NCI-H2081 (cell line): ENCODE results near the gene ZNF396.

Experiments used
- DNase-seq, 2 experiments: peaks; one replicate each; lab custom pipeline; 2025; lab: John Stamatoyannopoulos, UW

The ZNF396 gene

DNA sequence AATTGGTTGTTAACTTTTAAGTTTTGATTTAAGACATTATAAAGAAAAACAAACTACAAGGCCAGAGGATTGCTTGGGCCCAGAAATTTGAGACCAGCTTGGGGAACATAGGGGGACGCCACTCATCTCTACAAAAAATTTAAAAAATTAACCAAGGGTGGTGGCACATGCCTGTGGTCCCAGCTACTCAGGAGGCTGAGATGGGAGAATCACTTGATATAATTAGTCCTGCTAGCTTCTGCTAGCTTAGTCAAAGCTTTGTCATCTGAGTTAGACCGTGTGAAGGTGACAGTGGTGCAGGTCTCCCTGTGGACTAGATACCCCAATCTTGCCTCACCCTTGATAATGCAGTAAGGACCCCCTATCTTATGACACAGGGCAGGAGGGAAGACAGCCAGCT is 6.0 kb upstream of the ZNF396 start:
- DNase-seq = no peak

DNA sequence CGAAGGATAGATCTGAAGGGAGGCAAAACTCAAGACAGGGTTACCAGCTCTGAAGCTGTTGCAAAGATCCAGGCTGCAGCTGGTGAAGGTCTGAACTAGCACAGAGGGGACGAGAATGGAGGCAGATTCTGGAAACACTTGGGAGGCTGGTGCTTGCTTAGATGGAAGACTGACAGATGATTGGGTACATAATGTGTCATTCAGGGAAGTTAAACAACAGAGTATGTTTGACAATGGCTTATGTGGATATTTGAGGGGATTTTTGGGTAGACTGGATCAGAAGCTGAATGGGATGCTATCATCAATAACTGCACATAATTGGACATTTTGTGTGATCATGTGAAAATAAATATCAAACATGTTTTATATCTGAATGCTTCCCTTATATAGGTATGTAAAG is 2.3 kb upstream of the ZNF396 start:
- DNase-seq = no peak

DNA sequence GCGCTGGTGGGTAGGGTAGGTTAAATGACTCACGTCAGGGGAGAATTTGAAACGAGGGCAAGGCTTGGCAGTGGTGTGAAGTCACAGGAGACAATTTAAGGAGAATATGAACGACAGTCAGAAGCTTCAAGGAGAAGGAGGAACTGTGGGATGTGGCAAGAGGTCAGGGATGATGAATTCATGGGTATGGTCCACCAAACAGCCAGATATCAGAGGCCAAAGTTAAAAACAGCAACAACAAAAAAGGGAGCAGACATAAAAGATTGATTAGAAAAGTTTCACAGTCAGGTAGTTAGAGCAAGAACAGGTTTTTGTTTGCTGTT is 1.4 kb upstream of the ZNF396 start:
- no peak for DNase-seq

DNA sequence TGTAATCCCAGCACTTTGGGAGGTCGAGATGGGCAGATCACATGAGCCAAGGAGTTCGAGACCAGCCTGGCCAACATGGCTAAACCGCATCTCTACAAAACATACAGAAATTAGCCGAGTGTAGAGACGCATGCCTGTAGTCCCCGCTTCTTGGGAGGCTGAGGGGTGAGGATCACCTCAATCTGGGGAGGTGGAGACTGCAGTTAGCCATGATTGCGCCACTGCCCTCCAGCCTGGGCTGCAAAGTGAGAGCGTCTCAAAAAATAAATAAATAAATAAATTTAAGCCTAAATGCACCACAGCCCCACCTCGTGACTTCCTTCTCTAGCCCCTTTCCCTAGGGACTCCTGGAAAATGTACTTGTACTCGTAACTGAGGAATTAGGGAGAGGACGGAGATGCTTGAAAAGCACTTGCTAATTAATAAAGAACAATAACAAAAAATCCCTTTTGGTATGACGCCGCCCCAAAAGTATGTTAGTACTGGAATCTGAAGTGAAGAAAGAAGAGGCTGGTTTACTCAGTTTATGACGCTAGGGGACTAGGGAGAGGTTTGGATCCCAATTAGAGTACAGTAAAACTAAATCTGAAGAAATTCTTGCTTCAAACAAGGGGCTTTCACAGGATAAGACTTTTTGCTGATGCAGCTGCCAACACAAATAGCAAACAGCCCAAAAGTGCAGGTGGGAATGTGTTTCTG is 887 bp upstream of the ZNF396 start:
- no peak for DNase-seq

DNA sequence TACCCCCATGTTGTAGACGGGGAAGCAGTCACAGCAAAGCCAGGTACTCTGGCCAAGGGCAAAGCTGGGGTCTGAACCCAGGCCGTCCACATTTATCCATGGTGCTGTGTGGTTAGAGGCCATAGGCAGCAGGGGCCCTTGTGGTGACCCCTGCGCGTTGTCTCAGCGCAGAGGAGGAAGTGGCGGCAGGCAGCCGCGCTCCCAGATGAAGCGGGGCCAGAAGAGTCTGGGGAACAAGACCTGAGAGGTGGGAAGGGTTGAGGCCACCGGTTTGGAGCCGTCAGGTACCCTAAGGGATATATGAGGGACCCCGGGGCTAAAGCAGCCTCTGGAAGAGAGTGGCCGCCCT is 770 bp downstream of the ZNF396 start:
- DNase-seq = peak in 1 of 2 experiments; percentile 5

DNA sequence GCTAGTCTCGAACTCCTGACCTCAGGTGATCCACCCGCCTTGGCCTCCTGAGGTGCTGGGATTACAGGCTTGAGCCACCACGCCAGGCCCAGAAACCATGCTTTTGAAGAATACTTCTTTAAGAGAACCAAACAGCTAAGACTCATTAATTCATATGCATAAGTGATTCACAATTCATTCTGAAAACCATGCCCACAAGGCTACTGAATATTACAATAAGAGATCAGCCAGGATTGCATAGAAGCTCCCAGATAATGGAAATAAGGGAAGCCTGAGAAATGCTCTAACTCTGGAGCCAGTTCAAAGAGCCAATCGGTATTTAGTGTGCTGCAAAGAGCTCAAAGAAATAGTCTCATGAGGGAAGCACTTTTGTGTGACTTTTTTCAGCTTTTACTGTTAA is 2.4 kb downstream of the ZNF396 start:
- no peak for DNase-seq

DNA sequence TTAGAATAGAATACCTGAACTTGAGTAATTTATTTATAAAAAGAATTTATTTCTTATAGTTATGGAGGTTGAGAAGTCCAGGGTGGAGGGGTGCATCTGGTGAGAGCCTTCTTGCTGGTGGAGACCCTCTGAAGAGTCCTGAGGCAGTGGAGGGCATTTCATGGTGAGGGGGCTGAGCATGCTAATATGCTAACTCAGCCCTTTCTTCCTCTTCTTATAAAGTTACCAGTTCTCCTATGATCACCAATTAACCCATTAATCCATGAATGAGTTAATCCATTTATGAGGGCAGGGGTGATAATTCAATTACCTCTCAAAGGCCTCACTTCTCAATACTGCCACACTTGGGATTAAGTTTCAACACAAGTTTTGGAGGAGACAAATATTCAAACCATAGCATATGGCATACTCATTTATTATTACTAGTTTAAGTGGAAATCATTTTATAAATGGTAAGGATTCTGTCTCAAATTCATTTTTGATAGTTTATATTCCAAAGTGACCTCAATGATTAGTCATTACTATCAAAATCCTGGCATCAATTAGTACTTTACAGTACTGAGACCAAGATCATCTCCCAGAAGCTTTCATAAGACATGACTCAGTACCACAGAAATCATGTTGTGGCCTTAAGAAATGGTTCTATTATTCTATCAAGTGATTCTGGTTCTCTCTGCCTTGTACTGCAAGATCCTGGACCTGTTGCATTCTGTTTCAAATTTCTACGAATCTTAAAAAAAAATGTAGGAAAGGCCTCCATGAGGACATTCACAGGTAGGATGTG is 5.5 kb downstream of the ZNF396 start:
- DNase-seq = no peak

DNA sequence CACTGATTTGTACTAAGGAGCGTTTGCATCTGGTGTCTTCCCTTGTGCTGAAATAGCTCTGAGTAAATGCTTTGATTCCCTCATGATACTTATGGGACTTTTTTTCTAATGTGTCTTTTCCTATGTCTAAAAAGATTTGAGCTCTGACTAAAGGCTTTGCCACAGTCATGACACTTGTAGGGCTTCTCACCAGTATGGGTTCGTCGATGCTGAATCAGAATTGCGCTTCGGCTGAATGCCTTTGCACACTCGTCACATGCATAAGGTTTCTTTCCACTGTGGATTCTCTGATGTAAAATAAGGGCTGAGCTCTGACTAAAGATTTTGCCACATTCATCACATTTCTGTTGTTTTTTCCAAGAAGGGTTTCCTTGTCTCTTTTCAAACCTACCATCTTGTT is 8.0 kb downstream of the ZNF396 start:
- no peak for DNase-seq

DNA sequence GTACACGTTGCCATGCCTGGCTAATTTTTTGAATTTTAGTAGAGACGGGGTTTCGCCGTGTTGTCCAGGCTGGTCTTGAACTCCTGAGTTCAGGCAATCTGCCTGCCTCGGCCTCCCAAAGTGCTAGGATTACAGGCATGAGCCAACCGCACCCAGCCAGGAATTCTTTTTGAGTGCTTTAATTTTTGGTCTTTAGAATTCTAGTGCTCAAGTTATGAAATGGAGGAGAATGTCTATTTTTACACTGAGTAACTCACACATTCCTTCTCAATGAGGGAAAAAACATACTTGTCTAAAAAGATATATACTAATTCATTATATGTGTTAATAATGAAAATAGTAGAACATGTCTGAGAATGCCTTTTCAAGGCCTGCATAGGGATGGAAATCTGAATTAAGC is 8.5 kb downstream of the ZNF396 start:
- no peak for DNase-seq

DNA sequence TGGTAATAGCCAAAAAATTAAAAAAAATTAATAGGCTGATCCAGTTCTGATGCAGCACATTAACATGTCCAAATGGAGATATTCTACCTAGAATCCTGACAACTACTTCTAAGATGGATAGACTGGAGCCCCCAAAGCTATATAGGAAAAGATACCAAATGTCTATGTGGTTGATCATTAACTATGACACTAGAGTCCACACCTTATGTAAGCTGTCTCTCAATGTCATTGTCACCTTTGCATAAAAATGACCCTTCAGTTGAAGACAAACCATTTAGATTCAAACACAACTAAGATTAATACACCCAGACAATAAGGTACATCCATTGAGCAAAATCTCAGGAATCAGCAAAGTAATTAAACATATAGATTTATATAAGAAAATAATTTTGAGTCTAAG is 14.6 kb downstream of the ZNF396 start:
- DNase-seq = no peak

DNA sequence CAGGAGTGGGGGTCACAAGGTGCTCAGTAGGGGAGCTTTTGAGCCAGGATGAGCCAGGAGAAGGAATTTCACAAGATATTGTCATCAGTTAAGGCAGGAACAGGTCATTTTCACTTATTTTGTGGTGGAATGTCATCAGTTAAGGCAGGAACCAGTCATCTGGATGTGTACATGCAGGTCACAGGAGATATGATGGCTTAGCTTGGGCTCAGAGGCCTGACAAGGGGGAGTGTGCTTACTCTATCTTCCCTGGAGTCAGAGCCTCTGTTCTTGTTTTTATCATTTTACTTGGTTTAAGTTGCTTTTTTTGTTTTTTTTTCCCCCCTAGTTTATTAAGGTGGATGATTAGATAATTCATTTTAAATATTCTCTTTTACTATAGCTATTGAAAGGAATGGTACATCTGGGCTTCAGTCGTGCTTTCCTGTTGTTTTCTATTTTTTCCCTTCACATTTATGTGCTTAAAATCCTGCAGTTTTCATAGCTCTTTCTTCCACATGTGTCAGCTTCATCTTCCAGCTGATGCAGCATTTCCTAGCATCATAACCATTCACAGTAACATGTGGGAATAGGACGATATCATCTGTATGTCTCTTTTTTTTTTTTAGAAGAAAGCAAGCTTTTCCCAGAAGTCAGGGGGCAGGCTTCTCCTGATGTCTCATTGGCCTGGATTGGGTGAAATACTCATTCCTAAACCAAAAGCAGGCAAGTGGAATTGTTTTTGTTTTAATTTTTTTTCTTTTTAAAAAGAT is 15.4 kb downstream of the ZNF396 start:
- no peak for DNase-seq

DNA sequence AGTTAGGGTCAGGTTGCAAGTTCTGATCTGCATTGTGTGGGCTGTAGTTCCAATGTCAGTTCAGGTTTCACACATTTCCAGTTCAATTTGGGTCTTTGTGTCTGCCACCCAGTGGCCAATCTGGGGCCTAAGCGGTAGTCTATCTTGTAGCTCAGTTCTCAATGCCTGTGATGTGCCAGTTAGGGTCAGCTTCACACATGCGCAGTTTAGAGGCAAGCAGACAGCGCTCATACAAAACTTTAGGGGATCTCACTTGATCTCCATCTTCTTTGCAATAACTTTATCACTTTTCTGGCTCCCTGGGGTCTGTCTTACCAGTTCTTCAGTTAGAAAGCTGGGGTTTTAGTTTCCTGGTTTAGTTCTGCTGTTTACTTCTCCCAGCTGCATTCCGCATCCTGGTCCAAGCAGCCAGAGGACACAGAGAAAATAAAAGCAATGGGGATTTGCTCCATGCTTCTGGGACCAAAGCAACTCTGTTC is 22.0 kb downstream of the ZNF396 start:
- DNase-seq = peak; percentile 29 to 66

DNA sequence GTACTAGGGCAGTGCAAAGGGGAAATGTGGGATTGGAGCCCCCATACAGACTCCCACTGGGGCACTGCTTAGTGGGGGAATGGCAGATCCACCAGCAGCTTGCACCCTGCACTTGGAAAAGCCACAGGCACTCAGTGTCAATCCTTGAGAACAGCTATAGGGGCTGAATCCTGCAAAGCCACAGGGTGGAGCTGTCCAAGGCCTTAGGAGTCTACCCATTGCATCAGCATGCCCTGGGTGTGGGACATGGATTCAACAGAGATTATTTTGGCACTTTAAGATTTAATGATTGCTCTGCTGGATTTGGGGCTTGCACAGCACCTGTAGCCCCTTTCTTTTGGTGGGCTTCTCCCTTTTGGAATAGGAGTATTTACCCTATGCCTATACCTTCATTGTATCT is 24.4 kb downstream of the ZNF396 start:
- DNase-seq = no peak

DNA sequence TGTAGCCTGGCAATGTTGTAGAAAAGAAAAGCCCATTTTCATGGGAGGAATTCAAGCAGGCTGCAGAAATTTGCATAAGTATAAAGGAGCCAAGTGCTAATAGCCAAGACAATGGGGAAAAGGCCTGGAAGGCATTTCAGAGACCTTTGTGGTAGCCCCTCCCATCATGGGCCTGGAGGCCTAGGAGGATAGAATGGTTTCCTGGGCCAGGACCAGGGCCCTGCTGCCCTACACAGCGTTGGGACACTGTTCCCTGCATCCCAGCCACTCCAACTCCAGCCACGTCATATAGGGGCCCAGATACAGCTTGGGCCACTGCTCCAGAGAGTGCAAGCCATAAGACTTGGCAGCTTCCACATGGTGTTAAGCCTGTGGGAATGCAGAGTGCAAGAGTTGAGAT is 24.9 kb downstream of the ZNF396 start:
- DNase-seq = no peak

DNA sequence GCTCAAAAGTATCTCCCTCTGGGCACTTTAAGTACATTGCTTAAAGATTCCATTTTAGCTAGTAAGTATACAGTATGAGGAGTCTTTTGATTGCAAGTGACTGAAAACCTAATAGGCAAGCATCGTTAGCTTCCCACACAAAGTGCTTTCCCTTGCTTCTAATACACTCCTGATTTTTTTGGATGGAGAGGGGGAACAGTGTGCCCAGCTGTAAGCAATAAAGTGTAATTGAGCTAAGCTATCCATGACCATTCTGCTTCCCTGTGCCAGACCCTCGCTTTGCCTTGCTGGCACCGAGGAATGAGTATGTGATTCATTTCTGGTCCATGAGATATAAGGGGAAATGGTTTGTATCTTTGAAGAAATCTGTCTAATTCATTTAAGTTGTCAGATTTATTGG is 29.1 kb downstream of the ZNF396 start:
- DNase-seq = no peak

DNA sequence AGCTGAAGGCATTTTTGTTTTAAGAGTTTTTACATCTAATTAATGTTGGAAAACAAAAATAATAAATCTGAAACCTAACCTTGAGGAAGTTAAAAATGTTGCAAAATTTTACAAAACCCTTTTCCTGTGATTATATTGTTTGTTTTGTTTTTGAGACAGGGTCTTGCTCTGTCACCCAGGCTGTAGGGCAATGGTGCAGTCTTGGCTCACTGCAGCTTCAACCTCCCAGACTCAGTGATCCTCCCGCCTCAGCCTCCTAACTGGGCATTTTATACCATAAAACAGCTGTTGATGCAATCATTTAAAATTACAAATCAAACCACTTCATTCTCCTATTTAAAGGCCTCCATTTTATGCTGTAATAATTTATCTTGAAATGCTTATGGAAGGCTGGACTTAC is 31.2 kb downstream of the ZNF396 start:
- no peak for DNase-seq

DNA sequence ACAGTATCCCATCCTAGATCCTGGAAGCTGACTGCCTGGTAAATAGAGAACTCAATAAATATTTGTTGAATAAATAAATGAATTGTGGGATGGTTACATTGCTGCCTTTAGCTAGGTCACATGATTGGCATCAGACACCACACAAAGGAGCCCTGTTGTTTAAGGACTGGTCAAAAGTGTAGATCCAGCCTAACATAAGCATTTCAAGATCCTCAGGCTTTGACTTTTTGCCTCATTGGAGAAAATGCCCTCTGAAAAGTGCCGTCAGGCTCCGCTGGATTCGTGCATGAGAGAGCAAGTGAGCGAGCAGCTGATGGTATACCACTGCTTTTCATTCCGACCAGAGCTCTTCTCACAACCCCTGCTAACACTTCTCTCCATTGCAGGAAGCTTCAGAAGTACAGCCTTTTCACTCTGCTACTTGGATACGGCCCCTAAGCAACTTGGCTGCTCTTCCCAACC is 31.6 kb downstream of the ZNF396 start:
- DNase-seq = peak in 1 of 2 experiments; percentile 28

DNA sequence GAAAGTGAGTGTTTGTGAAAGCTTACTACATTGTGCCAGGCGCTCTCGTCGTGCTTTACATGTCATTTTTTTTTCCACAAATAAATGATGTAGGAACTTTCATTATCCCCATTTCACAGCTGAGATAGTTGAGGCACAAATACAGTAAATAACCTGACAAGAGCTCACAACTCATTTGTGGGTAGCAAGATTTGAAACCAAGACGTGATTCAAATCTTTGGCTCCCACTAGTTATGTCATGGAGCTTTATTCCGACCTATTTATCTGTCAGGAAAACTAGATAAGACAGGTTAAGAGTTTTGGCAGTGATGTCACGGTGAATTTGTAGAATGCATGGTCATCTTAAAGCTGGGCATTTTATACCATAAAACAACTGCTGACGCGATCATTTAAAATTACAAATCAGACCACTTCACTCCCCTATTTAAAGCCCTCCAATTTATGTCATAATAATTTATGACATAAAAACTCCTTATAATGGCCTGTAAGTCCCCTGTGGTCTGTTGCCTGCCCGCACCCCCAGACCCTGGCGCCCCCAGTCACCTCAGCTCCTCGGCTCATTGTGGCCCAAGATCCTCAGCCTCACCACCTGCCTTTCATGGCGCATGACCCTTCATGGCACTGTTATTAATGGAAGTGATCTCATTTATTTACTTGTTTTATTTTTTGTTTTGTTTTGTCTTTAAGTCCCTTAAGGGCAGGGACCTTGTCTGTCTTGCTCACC is 32.2 kb downstream of the ZNF396 start:
- DNase-seq = peak; percentile 11 to 28

DNA sequence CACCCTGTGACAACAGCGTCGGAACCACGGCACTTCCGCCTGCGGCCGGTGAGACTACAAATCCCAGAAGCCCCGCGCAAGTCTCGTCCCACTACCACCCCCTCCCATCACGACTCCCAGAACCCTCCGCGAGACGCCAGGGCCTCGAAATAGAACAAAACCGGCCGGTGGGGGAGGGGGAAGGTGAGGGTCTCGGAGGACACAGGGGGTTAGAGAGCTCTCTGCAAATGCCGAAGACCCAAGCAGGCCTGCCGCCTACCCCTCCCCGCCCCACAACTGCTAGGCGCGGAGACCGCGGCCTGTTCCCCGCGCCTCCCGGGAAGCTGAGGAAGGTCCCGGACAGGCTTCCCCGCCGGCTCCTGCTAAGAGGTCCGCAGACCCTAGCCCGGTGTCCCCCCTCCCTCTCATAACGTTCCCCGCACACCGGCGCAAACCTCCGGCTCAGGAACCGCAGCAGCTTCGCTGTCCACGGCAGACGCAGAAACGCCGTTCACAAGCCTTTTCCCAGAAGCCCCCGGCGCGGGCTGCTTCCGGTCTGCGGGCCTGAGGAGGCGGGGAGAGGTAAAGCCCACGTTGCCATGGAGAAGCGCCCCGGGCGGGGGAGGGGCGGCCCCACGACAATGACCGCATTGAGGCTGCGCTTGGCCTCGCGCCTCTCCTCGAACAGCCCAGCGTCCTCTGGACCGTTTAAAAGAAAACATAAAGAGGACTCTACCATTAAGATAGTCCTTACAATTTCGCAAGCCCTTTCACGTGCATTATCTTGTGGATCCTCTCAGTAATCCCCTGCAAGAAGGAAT is 33.0 kb downstream of the ZNF396 start, which contains the start of gene ZNF24:
Gene ZNF24 (minus strand): TSS at position 485 of the 800 bp plus-strand sequence. CDS start 3,770 bp downstream, outside the sequence.
- peak; percentile 95 to 96 for DNase-seq

DNA sequence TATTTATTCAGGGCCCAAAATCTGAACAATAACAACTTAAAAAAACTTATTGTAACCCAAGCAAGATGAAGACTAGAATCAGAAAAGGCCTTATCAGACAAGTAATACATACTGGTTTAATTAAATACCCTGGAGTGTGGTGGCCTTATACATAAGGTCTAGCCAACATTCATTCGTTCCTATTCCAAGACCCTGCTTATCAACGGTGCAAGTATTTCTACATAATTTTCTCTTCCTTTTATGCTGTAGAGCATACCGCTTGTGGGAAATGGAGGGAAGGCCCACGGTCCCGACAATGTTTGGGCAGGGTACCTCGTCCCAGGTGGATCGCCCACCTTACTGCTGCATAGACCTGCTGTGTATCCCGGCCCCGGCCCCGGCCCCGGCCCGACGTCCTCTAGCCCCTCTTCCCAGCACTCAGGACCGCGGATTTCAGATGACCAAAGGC is 33.6 kb downstream of the ZNF396 start:
- DNase-seq = no peak

DNA sequence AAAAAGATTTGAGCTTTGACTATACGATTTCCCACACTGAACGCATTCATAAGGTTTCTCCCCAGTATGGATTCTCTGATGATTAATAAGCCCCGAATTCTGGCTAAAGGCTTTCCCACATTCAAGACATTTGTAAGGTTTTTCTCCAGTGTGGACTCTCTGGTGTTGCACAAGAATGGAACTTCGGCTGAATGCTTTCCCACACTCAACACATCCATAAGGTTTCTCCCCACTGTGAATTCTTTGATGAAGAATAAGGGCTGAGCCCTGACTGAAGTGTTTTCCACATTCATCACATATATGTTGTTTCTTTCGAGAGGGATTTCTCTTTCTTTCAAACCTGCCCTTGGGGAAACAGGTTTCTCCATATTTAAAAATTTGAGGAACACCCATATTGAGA is 39.9 kb downstream of the ZNF396 start:
- no peak for DNase-seq
